GM12878 (cell line): Measurements from ENCODE around the gene CRYGD. TPM values are rescaled to one million over a fixed set of nuclear protein-coding genes. Genes with fewer than 3 reads are reported as not detected.

Source experiments
- ATAC-seq: fragments of 200-7000 bp; cut with Tn5 transposase; 3 replicates; pipeline ENCODE4 v1.9.1; 2020; ENCODE audit warnings: mild to moderate bottlenecking, moderate library complexity
- BruUV-seq: library from RNA; stranded (reverse); fragments of 400-500 nt; replicated peaks from 2 replicates; lab custom pipeline; 2021; lab: Mats Ljungman, UMichigan
- CTCF ChIA-PET: fragments of 300-600 bp; sonication (Branson Sonifier 250); formaldehyde crosslinking; extraction: SDS; loops from one replicate; lab custom pipeline; 2021; ENCODE audit warnings: inconsistent platforms; lab: Yijun Ruan, JAX
- POLR2A ChIA-PET: fragments of 350-600 bp; formaldehyde crosslinking; extraction: SDS; loops from one replicate; lab custom pipeline; 2021; ENCODE audit warnings: inconsistent platforms; lab: Charles Lee
- RAD21 ChIA-PET: fragments of 300-600 bp; sonication (Branson Sonifier 250); formaldehyde crosslinking; loops from one replicate; lab custom pipeline; 2023; ENCODE audit warnings: antibody characterized with exemption; ENCODE audit not compliant: unreplicated experiment; lab: Charles Lee
- SMC1A ChIA-PET: fragments of 300-600 bp; sonication (Branson Sonifier 250); formaldehyde crosslinking; loops from one replicate; lab custom pipeline; 2023; ENCODE audit not compliant: unreplicated experiment, uncharacterized antibody; lab: Charles Lee
- DNase-seq: peaks from one replicate; pipeline ENCODE4 v3.0.0-alpha.2; 2011; ENCODE audit warnings: low read depth, low spot score
- FAIRE-seq: peaks from 3 replicates; lab custom pipeline; 2011; peaks lifted over from hg19 to GRCh38; lab: Jason Lieb, UNC
- H2AFZ ChIP-seq: 2 replicates; pipeline ENCODE4 v1.6.0; 2011; ENCODE audit warnings: low read depth, low read length, control low read depth; ENCODE audit not compliant: control insufficient read depth
- H3K27ac ChIP-seq: 2 replicates; pipeline ENCODE4 v1.5.1; 2011; ENCODE audit warnings: control low read depth; ENCODE audit not compliant: control insufficient read depth, insufficient read depth
- H3K27me3 ChIP-seq, 2 experiments: replicated peaks in 1 of 2; 2 replicates each; pipeline versions ENCODE4 v1.6.0 to v1.6.1; 2011; ENCODE audit warnings: low read length in 1 of 2; ENCODE audit not compliant: control insufficient read depth in 2 of 2, insufficient read depth in 2 of 2
- H3K36me3 ChIP-seq, 2 experiments: 2 replicates each; pipeline ENCODE4 v1.5.1; 2011; ENCODE audit warnings: low read length in 1 of 2; ENCODE audit not compliant: control insufficient read depth in 2 of 2, insufficient read depth in 2 of 2
- H3K4me1 ChIP-seq: 2 replicates; pipeline ENCODE4 v1.6.1; 2011; ENCODE audit warnings: mild to moderate bottlenecking, low read length, moderate library complexity, mixed read lengths; ENCODE audit not compliant: control insufficient read depth, insufficient read depth
- H3K4me2 ChIP-seq: 2 replicates; pipeline ENCODE4 v1.6.0; 2011; ENCODE audit warnings: control low read depth; ENCODE audit not compliant: control insufficient read depth, insufficient read depth
- H3K4me3 ChIP-seq: fragments of 200-600 bp; sonication (generic); 2 replicates; pipeline ENCODE4 v1.5.1; 2016
- H3K79me2 ChIP-seq: 2 replicates; pipeline ENCODE4 v1.6.0; 2011; ENCODE audit warnings: low read length; ENCODE audit not compliant: control insufficient read depth, insufficient read depth
- H3K9ac ChIP-seq: 2 replicates; pipeline ENCODE4 v1.8.0; 2011; ENCODE audit warnings: low read length, control low read depth, mixed read lengths; ENCODE audit not compliant: control insufficient read depth, insufficient read depth
- H3K9me3 ChIP-seq: replicated peaks from 3 replicates; pipeline ENCODE4 v1.5.1; 2011; ENCODE audit warnings: mild to moderate bottlenecking, low read length; ENCODE audit not compliant: control insufficient read depth, insufficient read depth
- H4K20me1 ChIP-seq: 2 replicates; pipeline ENCODE4 v1.6.0; 2011; ENCODE audit not compliant: control insufficient read depth, insufficient read depth
- CBX5 ChIP-seq: sonication (generic); IDR thresholded peaks from 2 replicates; pipeline ENCODE4 v1.6.1; 2016; ENCODE audit warnings: low read depth, moderate library complexity, mild to moderate bottlenecking, inconsistent platforms
- CHD1 ChIP-seq: IDR thresholded peaks from 2 replicates; pipeline ENCODE4 v1.6.1; 2012; ENCODE audit warnings: low read depth, low read length, improper control_type of control experiment
- E2F4 ChIP-seq: IDR thresholded peaks from 2 replicates; pipeline ENCODE4 v1.6.1; 2012; ENCODE audit warnings: low read depth, low read length, improper control_type of control experiment
- EED ChIP-seq: sonication (generic); IDR thresholded peaks from 2 replicates; pipeline ENCODE4 v1.6.1; 2016; ENCODE audit warnings: antibody characterized with exemption, low read depth
- GABPA ChIP-seq: IDR thresholded peaks from 2 replicates; pipeline ENCODE4 v1.6.1; 2014; ENCODE audit warnings: antibody characterized with exemption, low read depth, mild to moderate bottlenecking, inconsistent platforms
- HDAC2 ChIP-seq: fragments of 200-600 bp; sonication (generic); IDR thresholded peaks from 2 replicates; pipeline ENCODE4 v1.6.1; 2017
- IRF5 ChIP-seq: fragments of 450-650 bp; IDR thresholded peaks from 2 replicates; pipeline ENCODE4 v1.6.1; 2017; ENCODE audit warnings: borderline replicate concordance
- MEF2B ChIP-seq: fragments of 450-650 bp; IDR thresholded peaks from 2 replicates; pipeline ENCODE4 v1.6.1; 2018; ENCODE audit warnings: mild to moderate bottlenecking, moderate library complexity; ENCODE audit not compliant: partially characterized antibody, poor library complexity, severe bottlenecking
- MXI1 ChIP-seq: fragments of 150-350 bp; IDR thresholded peaks from 2 replicates; pipeline ENCODE4 v1.6.1; 2011; ENCODE audit warnings: low read depth, mild to moderate bottlenecking, inconsistent platforms, low read length, improper control_type of control experiment
- POU2F2 ChIP-seq: IDR thresholded peaks from 3 replicates; pipeline ENCODE4 v1.6.1; 2011; ENCODE audit warnings: low read depth, mild to moderate bottlenecking, low read length, borderline replicate concordance
- SKIL ChIP-seq: fragments of 450-650 bp; IDR thresholded peaks from 2 replicates; pipeline ENCODE4 v1.6.1; 2017; ENCODE audit warnings: mild to moderate bottlenecking, low read depth, inconsistent platforms; ENCODE audit not compliant: poor library complexity, severe bottlenecking
- STAT1 ChIP-seq: fragments of 450-650 bp; conservative IDR thresholded peaks from 2 replicates; pipeline ENCODE4 v1.6.1; 2014; ENCODE audit warnings: antibody characterized with exemption, mild to moderate bottlenecking
- YY1 ChIP-seq: IDR thresholded peaks from 2 replicates; pipeline ENCODE4 v1.6.1; 2011; ENCODE audit warnings: low read depth, mild to moderate bottlenecking, low read length
- ZNF274 ChIP-seq: IDR thresholded peaks from one replicate; pipeline ENCODE4 v1.8.0; 2011; ENCODE audit not compliant: insufficient read length, insufficient read depth
- WGBS: methylation state at CpG from one replicate; pipeline ENCODE4 v1.1.6; 2016; ENCODE audit warnings: low lambda C conversion rate; ENCODE audit not compliant: insufficient replicate concordance, insufficient coverage; ENCODE audit errors: missing lambda C conversion rate; 5-methylcytosine and 5-hydroxymethylcytosine counted together
- in situ Hi-C: fragments of 300-500 bp; cut with MboI; formaldehyde crosslinking; loops from 9 replicates; pipeline ENCODE4 v1.14.3; 2018; ENCODE audit warnings: mixed read lengths
- intact Hi-C: fragments of 100-400 bp; cut with micrococcal nuclease; formaldehyde crosslinking; loops from one replicate; pipeline ENCODE4 v1.14.2; 2022; ENCODE audit not compliant: unreplicated experiment
- polyA plus RNA-seq, 11 experiments: library from polyadenylated mRNA; depleted of rRNA in 4 of 11; unstranded in 6 of 11; stranded (reverse) in 5 of 11; fragments of >200 nt; fragmentation: Nextera tagmentation in 4 of 11; fragmentation: Illumina TruSeq in 1 of 11; extraction: Ambion mirVana in 4 of 11; extraction: Trizol in 1 of 11; gene quantifications; 1 replicate in 1 of 11; 2 replicates in 10 of 11; pipeline versions ENCODE4 v1.2.1 to v1.2.3, GENCODE V29; 2011 to 2016; ENCODE audit warnings: inconsistent platforms in 2 of 11, missing spikeins in 2 of 11, low read depth in 1 of 11
- total RNA-seq, 4 experiments: library from RNA; depleted of rRNA in 3 of 4; stranded (reverse); fragments of >200 nt in 3 of 4; fragmentation: Illumina TruSeq in 1 of 4; extraction: Trizol in 1 of 4; gene quantifications; 2 replicates each; pipeline versions ENCODE4 v1.2.1 to v1.2.3, GENCODE V29; 2013 to 2021
- TF ChIP-seq, protein P1 (sequence below): IDR thresholded peaks from 2 replicates; pipeline ENCODE4 v1.6.1; 2011; ENCODE audit warnings: low read depth, low read length, improper control_type of control experiment, borderline replicate concordance

Gene CRYGD
- total and polyA plus RNA-seq, 10 of the 15 experiments (the other 5 are each of a cell fraction or from before 2014, with no cell fraction given): not detected

GRCh38 chr2:208146006-208146405, 21.7 kb upstream of the CRYGD start, which contains the start of gene CRYGB:
TSS of gene CRYGB (minus strand) at chr2:208146158. CDS start at chr2:208146120, 38 bp downstream.
- Histone ChIP-seq H4K20me1 (no peaks in the 10 kb centered on the region), H3K4me1 (no peaks in the 10 kb centered on the region), H3K27ac (no peak within 1 kb of the TSS), H3K36me3 (no peaks in the 10 kb centered on the region), H3K79me2 (no peaks in the 10 kb centered on the region), H3K4me2 (no peak within 1 kb of the TSS), H2AFZ (no peak within 1 kb of the TSS), H3K4me3 (no peak within 1 kb of the TSS), H3K9me3 (no peaks in the 10 kb centered on the region), H3K9ac (no peak within 1 kb of the TSS), H3K27me3 (no peaks in the 10 kb centered on the region; a peak in 1 of 4 replicates)
- TF ChIP-seq HDAC2: no peak
- no peak for TF ChIP-seq EED
- TF ChIP-seq YY1: no peak
- no peak for TF ChIP-seq STAT1
- no peak for TF ChIP-seq E2F4
- TF ChIP-seq ZNF274: no peak
- TF ChIP-seq SKIL: no peak
- TF ChIP-seq, protein P1, sequence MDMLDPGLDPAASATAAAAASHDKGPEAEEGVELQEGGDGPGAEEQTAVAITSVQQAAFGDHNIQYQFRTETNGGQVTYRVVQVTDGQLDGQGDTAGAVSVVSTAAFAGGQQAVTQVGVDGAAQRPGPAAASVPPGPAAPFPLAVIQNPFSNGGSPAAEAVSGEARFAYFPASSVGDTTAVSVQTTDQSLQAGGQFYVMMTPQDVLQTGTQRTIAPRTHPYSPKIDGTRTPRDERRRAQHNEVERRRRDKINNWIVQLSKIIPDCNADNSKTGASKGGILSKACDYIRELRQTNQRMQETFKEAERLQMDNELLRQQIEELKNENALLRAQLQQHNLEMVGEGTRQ: no peak
- TF ChIP-seq MXI1: no peak
- TF ChIP-seq MEF2B: no peak
- TF ChIP-seq IRF5: no peak
- TF ChIP-seq GABPA: no peak
- no peak for TF ChIP-seq POU2F2
- no peak for TF ChIP-seq CBX5
- no peak for TF ChIP-seq CHD1
- RAD21 ChIA-PET: no interaction called here
- 47% methylated on average over 6 of the region's 6 CpGs for WGBS
- in situ Hi-C loops: no loop called here
- DNase-seq (no peak), FAIRE-seq (no peak), ATAC-seq (no peak)
- BruUV-seq: no TSS peak
- SMC1A ChIA-PET: no interaction called here
- intact Hi-C loops: no loop called here
- CTCF ChIA-PET: no interaction called here
- POLR2A ChIA-PET: no interaction called here
